SK-N-SH treated with all-trans-retinoic acid at 6 μM for 48 hours (cell line): ENCODE data around the gene CD151.

Experiments
- ARNTL ChIP-seq: fragments of 450-650 bp; formaldehyde crosslinking; IDR thresholded peaks from 2 replicates; pipeline ENCODE4 v1.5.0; 2020; ENCODE audit warnings: low read depth, mild to moderate bottlenecking, moderate library complexity, borderline replicate concordance
- CREB5 ChIP-seq: fragments of 250-450 bp; sonication (Bioruptor Pico); IDR thresholded peaks from 2 replicates; pipeline ENCODE4 v1.5.1; 2020; ENCODE audit warnings: low read depth, mild to moderate bottlenecking, moderate library complexity
- ESRRG ChIP-seq: fragments of 250-450 bp; sonication (Bioruptor Pico); IDR thresholded peaks from 2 replicates; pipeline ENCODE4 v1.6.1; 2021; ENCODE audit warnings: mild to moderate bottlenecking
- PATZ1 ChIP-seq: fragments of 250-450 bp; sonication (Bioruptor Pico); IDR thresholded peaks from 2 replicates; pipeline ENCODE4 v1.8.0; 2020; ENCODE audit warnings: mild to moderate bottlenecking, moderate library complexity, borderline replicate concordance
- PPARA ChIP-seq: fragments of 250-450 bp; sonication (Bioruptor Pico); IDR thresholded peaks from 2 replicates; pipeline ENCODE4 v1.5.0; 2020; ENCODE audit warnings: mild to moderate bottlenecking, borderline replicate concordance
- RARB ChIP-seq: fragments of 250-450 bp; sonication (Bioruptor Pico); IDR thresholded peaks from 2 replicates; pipeline ENCODE4 v1.8.0; 2021; ENCODE audit warnings: mild to moderate bottlenecking, moderate library complexity
- SNAI2 ChIP-seq: fragments of 250-450 bp; sonication (Bioruptor Pico); IDR thresholded peaks from 2 replicates; pipeline ENCODE4 v1.5.0; 2020; ENCODE audit warnings: mild to moderate bottlenecking, moderate library complexity
- TCF4 ChIP-seq: fragments of 250-450 bp; sonication (Bioruptor Pico); IDR thresholded peaks from 2 replicates; pipeline ENCODE4 v1.8.0; 2021; ENCODE audit warnings: mild to moderate bottlenecking, moderate library complexity, borderline replicate concordance
- TSHZ2 ChIP-seq: fragments of 250-450 bp; sonication (Bioruptor Pico); IDR thresholded peaks from 2 replicates; pipeline ENCODE4 v1.5.0; 2020; ENCODE audit warnings: mild to moderate bottlenecking, moderate library complexity
- ZFP30 ChIP-seq: fragments of 450-650 bp; formaldehyde crosslinking; IDR thresholded peaks from 2 replicates; pipeline ENCODE4 v1.5.0; 2022; ENCODE audit warnings: mild to moderate bottlenecking, moderate library complexity
- ZNF8 ChIP-seq: fragments of 450-650 bp; formaldehyde crosslinking; IDR thresholded peaks from 2 replicates; pipeline ENCODE4 v1.5.0; 2020; ENCODE audit warnings: mild to moderate bottlenecking, moderate library complexity

- TF ChIP-seq SNAI2 (CRISPR knock-in tag), result no peak
- TF ChIP-seq PPARA, result no peak
- TF ChIP-seq CREB5, result no peak
- TF ChIP-seq ZFP30 (CRISPR knock-in tag), result no peak
- no peak for TF ChIP-seq ARNTL (CRISPR knock-in tag)
- no peak for TF ChIP-seq RARB (CRISPR knock-in tag)
- TF ChIP-seq ZNF8 (CRISPR knock-in tag), result no peak
- TF ChIP-seq TCF4, result no peak
- no peak for TF ChIP-seq PATZ1 (CRISPR knock-in tag)
- no peak for TF ChIP-seq ESRRG (CRISPR knock-in tag)
- no peak for TF ChIP-seq TSHZ2 (CRISPR knock-in tag)
These were observed 49.8 kb downstream of the CD151 start for GRCh38 chr11:882596-882995.
